ENCODE data around the gene MRPL39.

DNA sequence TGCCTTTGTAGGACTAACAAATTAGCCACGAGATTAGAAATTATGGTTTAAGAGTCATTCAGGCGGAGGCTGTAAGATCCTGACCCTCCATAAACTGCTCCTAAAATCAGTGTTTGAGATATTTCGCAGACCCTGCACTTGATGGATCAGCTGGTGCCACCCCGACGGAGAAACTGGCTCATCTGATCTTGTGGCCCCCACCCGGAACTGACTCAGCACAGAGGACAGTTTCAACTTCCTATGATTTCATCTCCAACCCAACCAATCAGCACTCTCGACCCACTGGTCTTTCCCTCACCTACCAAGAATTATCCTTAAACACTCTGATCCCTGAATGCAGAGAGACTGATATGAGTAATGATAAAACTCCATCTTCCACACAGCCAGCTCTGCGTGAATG lies 28.0 kb upstream of the MRPL39 start:
- TF ChIP-seq, protein P1, sequence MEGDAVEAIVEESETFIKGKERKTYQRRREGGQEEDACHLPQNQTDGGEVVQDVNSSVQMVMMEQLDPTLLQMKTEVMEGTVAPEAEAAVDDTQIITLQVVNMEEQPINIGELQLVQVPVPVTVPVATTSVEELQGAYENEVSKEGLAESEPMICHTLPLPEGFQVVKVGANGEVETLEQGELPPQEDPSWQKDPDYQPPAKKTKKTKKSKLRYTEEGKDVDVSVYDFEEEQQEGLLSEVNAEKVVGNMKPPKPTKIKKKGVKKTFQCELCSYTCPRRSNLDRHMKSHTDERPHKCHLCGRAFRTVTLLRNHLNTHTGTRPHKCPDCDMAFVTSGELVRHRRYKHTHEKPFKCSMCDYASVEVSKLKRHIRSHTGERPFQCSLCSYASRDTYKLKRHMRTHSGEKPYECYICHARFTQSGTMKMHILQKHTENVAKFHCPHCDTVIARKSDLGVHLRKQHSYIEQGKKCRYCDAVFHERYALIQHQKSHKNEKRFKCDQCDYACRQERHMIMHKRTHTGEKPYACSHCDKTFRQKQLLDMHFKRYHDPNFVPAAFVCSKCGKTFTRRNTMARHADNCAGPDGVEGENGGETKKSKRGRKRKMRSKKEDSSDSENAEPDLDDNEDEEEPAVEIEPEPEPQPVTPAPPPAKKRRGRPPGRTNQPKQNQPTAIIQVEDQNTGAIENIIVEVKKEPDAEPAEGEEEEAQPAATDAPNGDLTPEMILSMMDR (conservative IDR thresholded peaks at IDR 0.05) = no peak
- TF ChIP-seq ZFX (IDR thresholded peaks at IDR 0.05) = no peak

Measured in C4-2B (cell line).